BJ (cell line): Measurements from ENCODE around the gene EML6. TPM values are rescaled to one million over a fixed set of nuclear protein-coding genes. Genes with fewer than 3 reads are reported as not detected.

ENCODE experiments used
- CTCF ChIA-PET: fragments of 350-600 bp; formaldehyde crosslinking; extraction: SDS; loops from one replicate; lab custom pipeline; 2021; ENCODE audit warnings: antibody characterized with exemption, inconsistent platforms; lab: Yijun Ruan, JAX
- POLR2A ChIA-PET: fragments of 300-600 bp; sonication (Branson Sonifier 250); formaldehyde crosslinking; extraction: SDS; loops from one replicate; lab custom pipeline; 2021; ENCODE audit warnings: antibody characterized with exemption; lab: Charles Lee
- DNase-seq: peaks from one replicate; pipeline ENCODE4 v3.0.0-alpha.2; 2011; ENCODE audit warnings: low read depth
- H3K27me3 ChIP-seq: 2 replicates; pipeline ENCODE4 v1.6.0; 2011; ENCODE audit warnings: low read length; ENCODE audit not compliant: control insufficient read depth, insufficient read depth
- H3K36me3 ChIP-seq: 2 replicates; pipeline ENCODE4 v1.5.1; 2011; ENCODE audit warnings: low read length; ENCODE audit not compliant: control insufficient read depth, insufficient read depth
- H3K4me3 ChIP-seq: 2 replicates; pipeline ENCODE4 v1.5.1; 2011; ENCODE audit warnings: low read depth, mild to moderate bottlenecking, control low read depth, low read length
- CTCF ChIP-seq: IDR thresholded peaks from 2 replicates; pipeline ENCODE4 v1.5.1; 2011; ENCODE audit warnings: low read depth, mild to moderate bottlenecking, control low read depth, inconsistent platforms, low read length, moderate library complexity; ENCODE audit not compliant: insufficient read depth
- polyA plus RNA-seq: library from polyadenylated mRNA; depleted of rRNA; stranded (reverse); fragments of >200 nt; gene quantifications from 2 replicates; pipeline ENCODE4 v1.2.3, GENCODE V29; 2011

EML6 gene
- polyA plus RNA-seq, 1 experiment: 0.18 TPM

GRCh38 chr2:54685263-54685775, 38.1 kb upstream of the EML6 start:
- no peak for TF ChIP-seq CTCF
- peaks cover 4% of the 10 kb centered on the region for H3K27me3 ChIP-seq
- ChIA-PET CTCF (interaction anchor here (1.1 kb wide), 1 partner anchor 12 kb away, joined by 3 read pairs; no protein-coding TSS in a partner anchor), POLR2A (no interaction called here)
- DNase-seq: no peak
- no peaks in the 10 kb centered on the region for H3K36me3 ChIP-seq
- H3K4me3 ChIP-seq: no peak overlapping the region

DNA sequence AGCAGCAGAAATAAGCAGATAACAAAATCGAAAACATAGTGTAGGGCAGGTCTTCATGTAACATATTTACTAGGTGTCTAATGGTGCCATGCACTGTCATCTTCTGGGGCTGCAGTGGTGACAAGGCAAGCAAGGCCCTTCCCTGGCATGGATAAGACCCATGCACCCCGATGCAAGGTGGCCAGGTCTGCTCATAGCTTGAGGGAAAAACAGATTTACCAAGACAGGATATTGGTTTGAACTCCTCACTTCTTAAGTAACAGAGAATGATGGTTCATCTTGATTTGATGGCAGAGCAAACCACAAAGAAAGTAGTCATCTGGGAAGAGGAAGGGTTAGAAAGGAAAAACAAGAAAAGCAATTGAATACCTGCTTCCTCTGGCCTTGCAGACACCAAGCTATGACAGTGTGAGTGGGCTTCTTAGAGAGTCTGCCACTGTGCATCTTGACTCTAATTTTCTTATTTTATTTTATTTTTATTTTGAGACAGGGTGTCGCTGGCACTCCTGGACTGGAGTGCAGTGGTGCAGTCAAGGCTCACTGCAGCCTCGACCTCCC, 35.8 kb upstream of the EML6 start:
- TF ChIP-seq CTCF: no peak
- H3K4me3 ChIP-seq: no peak overlapping the region
- DNase-seq: no peak
- ChIA-PET CTCF (interaction anchor here (1.0 kb wide), 1 partner anchor 8 kb away, joined by 3 read pairs; no protein-coding TSS in a partner anchor), POLR2A (no interaction called here)
- H3K36me3 ChIP-seq: no peaks in the 10 kb centered on the region
- H3K27me3 ChIP-seq: peaks cover 4% of the 10 kb centered on the region

DNA sequence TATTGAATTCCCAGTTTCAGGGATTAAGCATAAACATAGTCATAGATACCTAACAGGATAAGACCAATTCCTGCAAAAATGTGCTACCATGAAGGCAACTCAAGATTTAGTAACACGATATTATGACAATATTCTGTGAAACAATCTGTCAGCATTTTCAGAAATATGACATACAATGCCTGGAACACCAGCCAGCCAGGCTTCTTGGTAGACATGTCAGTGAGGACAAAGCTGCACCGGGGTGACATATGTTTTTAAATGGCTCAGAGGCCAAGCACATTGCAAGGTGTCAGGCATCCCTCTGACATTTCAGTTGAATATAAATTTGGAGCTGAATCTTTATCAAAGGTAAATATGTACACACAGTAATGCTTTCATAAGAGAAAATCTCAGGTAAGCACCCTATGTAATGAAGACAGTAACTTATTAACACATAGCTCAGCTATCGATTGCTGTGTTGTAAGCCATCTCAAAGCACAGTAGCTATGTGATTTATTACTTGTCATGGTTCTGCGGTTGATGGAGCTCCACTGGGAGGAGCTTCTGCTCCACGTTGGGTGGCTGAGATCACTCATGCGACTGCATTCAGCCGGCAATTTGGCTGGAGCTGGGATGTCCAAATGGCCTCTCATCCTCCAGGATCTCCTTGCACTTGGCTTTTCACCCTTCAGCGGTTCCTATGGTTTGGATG, 31.9 kb upstream of the EML6 start:
- DNase-seq: no peak
- TF ChIP-seq CTCF: no peak
- Histone ChIP-seq H3K36me3 (no peaks in the 10 kb centered on the region), H3K4me3 (no peak overlapping the region), H3K27me3 (peaks cover 2% of the 10 kb centered on the region)
- CTCF ChIA-PET: interaction anchor here (0.7 to 1.9 kb wide), 3 partner anchors 13 to 585 kb away, joined by 3 to 8 read pairs (median 3); no protein-coding TSS in a partner anchor
- POLR2A ChIA-PET: no interaction called here

DNA sequence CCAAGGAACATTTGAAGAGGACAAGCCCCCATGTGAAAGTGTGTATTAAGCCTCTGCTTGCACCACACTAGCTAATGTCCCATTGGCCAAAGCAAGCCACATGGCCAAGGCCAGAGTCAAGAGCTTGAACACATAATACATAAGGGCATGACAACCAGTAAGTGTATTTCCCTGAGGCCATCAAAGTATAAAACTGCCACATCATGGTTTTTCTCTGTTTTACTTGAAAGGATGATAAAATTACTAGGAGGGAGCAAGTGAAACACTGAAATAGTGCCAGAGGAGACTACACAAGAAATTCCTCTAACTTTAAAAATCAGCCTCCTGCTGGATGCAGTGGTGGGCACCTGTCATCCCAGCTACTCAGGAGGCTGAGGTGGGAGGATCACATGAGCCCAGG, 30.9 kb upstream of the EML6 start:
- Histone ChIP-seq H3K27me3 (peaks cover 1% of the 10 kb centered on the region), H3K4me3 (no peak overlapping the region), H3K36me3 (no peaks in the 10 kb centered on the region)
- ChIA-PET CTCF (interaction anchor here (1.3 to 1.9 kb wide), 2 partner anchors 12 to 19 kb away, joined by 3 to 8 read pairs; no protein-coding TSS in a partner anchor), POLR2A (no interaction called here)
- DNase-seq: no peak
- no peak for TF ChIP-seq CTCF

DNA sequence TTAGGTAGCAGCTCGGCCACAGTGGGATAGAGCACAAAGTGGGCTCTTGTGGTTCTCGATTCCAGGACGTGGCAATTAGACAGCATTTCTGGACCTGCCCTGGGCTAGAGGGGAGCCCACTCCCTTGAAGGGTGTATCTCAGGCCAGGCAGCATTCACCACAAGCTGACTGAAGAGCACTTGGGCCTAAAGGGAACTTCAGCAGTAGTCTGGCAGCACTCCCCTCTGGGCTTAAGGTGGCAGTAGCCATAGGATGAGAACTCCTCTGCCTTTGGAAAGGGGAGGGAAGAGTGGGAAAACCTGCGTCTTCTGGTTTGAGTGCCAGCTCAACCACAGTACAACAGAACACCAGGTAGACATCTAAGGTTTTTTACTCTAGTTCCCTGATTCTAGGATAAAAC, 28.1 kb upstream of the EML6 start:
- Histone ChIP-seq H3K27me3 (no peaks in the 10 kb centered on the region; the same call in 1 of the 2 replicates), H3K4me3 (no peak overlapping the region), H3K36me3 (no peaks in the 10 kb centered on the region)
- ChIA-PET POLR2A (no interaction called here), CTCF (interaction anchor here (0.9 to 1.7 kb wide), 2 partner anchors 9 to 37 kb away, joined by 3 to 7 read pairs; no protein-coding TSS in a partner anchor)
- DNase-seq: no peak
- no peak for TF ChIP-seq CTCF
